Transverse colon (tissue), 3 donors: Measurements from ENCODE around the gene TTC28.

Experiments
- CTCF ChIP-seq, 5 experiments: fragments of 200-600 bp in 3 of 5; fragments of 450-650 bp in 2 of 5; sonication (generic) in 3 of 5; IDR thresholded peaks; 1 replicate in 2 of 5; 2 replicates in 3 of 5; pipeline ENCODE4 v1.5.1; 2016 to 2017; ENCODE audit warnings: antibody characterized with exemption in 5 of 5, inconsistent platforms in 3 of 5, mild to moderate bottlenecking in 2 of 5, moderate library complexity in 1 of 5
- POLR2A ChIP-seq: fragments of 450-650 bp; IDR thresholded peaks from one replicate; pipeline ENCODE4 v1.6.1; 2016; ENCODE audit warnings: antibody characterized with exemption, mild to moderate bottlenecking, moderate library complexity

GRCh38 chr22:28711341-28711740, 31.7 kb upstream of the TTC28 start:
- TF ChIP-seq CTCF (IDR thresholded peaks at IDR 0.05) (no peak), POLR2A (no peak)
